T follicular helper cell (primary cell): ENCODE data around the gene C2orf72.
"Not testable (repeated sequence)": the region's sequence is repeated elsewhere in the genome, so short reads cannot be mapped to it uniquely, and the experiment has no call there.

Experiments used
- DNase-seq: peaks from one replicate; pipeline ENCODE4 v3.0.0-alpha.2; 2020; ENCODE audit warnings: low read depth

Gene C2orf72

GRCh38 chr2:231013820-231014219 lies 23.5 kb upstream of the C2orf72 start:
- DNase-seq: no peak

- no peak for DNase-seq
Observed at GRCh38 chr2:231015478-231015877, 21.8 kb upstream of the C2orf72 start.

- no peak for DNase-seq
Observed at GRCh38 chr2:231015926-231016325, 21.4 kb upstream of the C2orf72 start.

- no peak for DNase-seq
Observed at GRCh38 chr2:231016566-231017230, 20.6 kb upstream of the C2orf72 start.

- no peak for DNase-seq
Observed at GRCh38 chr2:231017231-231017598, 20.1 kb upstream of the C2orf72 start.

- DNase-seq: no peak
Observed at GRCh38 chr2:231018184-231018583, 19.1 kb upstream of the C2orf72 start.

GRCh38 chr2:231025059-231025458 lies 12.3 kb upstream of the C2orf72 start:
- DNase-seq: not testable (repeated sequence)

- no peak for DNase-seq
Observed at GRCh38 chr2:231028889-231029288, 8.4 kb upstream of the C2orf72 start.

GRCh38 chr2:231029563-231029962 lies 7.8 kb upstream of the C2orf72 start:
- DNase-seq: no peak

GRCh38 chr2:231030725-231031124 lies 6.6 kb upstream of the C2orf72 start:
- DNase-seq: no peak

- no peak for DNase-seq
Observed at GRCh38 chr2:231032575-231033140, 4.7 kb upstream of the C2orf72 start.

- DNase-seq: no peak
Observed at GRCh38 chr2:231033147-231034132, 3.9 kb upstream of the C2orf72 start.

- no peak for DNase-seq
Observed at GRCh38 chr2:231034291-231034882, 2.9 kb upstream of the C2orf72 start.

- no peak for DNase-seq
Observed at GRCh38 chr2:231036131-231036530, 1.2 kb upstream of the C2orf72 start.

GRCh38 chr2:231036578-231037106 lies 681 bp upstream of the C2orf72 start:
- DNase-seq: no peak

- no peak for DNase-seq
Observed at GRCh38 chr2:231037731-231038482, 584 bp downstream of the C2orf72 start.

GRCh38 chr2:231038483-231039293 lies 1.4 kb downstream of the C2orf72 start:
- DNase-seq: no peak

- DNase-seq: no peak
Observed at GRCh38 chr2:231039294-231039664, 2.0 kb downstream of the C2orf72 start.

- no peak for DNase-seq
Observed at GRCh38 chr2:231039821-231040364, 2.6 kb downstream of the C2orf72 start.

GRCh38 chr2:231041061-231041689 lies 3.9 kb downstream of the C2orf72 start:
- no peak for DNase-seq
